SK-N-SH treated with all-trans-retinoic acid at 6 μM for 48 hours (cell line): Measurements from ENCODE around the gene SLC38A10.

ENCODE experiments used
- ARNTL ChIP-seq: fragments of 450-650 bp; formaldehyde crosslinking; IDR thresholded peaks from 2 replicates; pipeline ENCODE4 v1.5.0; 2020; ENCODE audit warnings: low read depth, mild to moderate bottlenecking, moderate library complexity, borderline replicate concordance
- CREB5 ChIP-seq: fragments of 250-450 bp; sonication (Bioruptor Pico); IDR thresholded peaks from 2 replicates; pipeline ENCODE4 v1.5.1; 2020; ENCODE audit warnings: low read depth, mild to moderate bottlenecking, moderate library complexity
- PPARA ChIP-seq: fragments of 250-450 bp; sonication (Bioruptor Pico); IDR thresholded peaks from 2 replicates; pipeline ENCODE4 v1.5.0; 2020; ENCODE audit warnings: mild to moderate bottlenecking, borderline replicate concordance
- ZFP3 ChIP-seq: fragments of 250-450 bp; sonication (Bioruptor Pico); IDR thresholded peaks from 2 replicates; pipeline ENCODE4 v1.5.0; 2020; ENCODE audit warnings: mild to moderate bottlenecking, moderate library complexity
- ZFP30 ChIP-seq: fragments of 450-650 bp; formaldehyde crosslinking; IDR thresholded peaks from 2 replicates; pipeline ENCODE4 v1.5.0; 2022; ENCODE audit warnings: mild to moderate bottlenecking, moderate library complexity
- TF ChIP-seq, protein P1 (sequence below): fragments of 250-450 bp; sonication (Bioruptor Pico); IDR thresholded peaks from 2 replicates; pipeline ENCODE4 v1.8.0; 2020; ENCODE audit warnings: mild to moderate bottlenecking, moderate library complexity, borderline replicate concordance

GRCh38 chr17:81248649-81249048 lies 46.5 kb downstream of the SLC38A10 start:
- TF ChIP-seq ARNTL (CRISPR knock-in tag) (no peak), ZFP30 (CRISPR knock-in tag) (no peak), CREB5 (CRISPR knock-in tag) (no peak), ZFP3 (CRISPR knock-in tag) (no peak), PPARA (CRISPR knock-in tag) (no peak)
- TF ChIP-seq, protein P1, sequence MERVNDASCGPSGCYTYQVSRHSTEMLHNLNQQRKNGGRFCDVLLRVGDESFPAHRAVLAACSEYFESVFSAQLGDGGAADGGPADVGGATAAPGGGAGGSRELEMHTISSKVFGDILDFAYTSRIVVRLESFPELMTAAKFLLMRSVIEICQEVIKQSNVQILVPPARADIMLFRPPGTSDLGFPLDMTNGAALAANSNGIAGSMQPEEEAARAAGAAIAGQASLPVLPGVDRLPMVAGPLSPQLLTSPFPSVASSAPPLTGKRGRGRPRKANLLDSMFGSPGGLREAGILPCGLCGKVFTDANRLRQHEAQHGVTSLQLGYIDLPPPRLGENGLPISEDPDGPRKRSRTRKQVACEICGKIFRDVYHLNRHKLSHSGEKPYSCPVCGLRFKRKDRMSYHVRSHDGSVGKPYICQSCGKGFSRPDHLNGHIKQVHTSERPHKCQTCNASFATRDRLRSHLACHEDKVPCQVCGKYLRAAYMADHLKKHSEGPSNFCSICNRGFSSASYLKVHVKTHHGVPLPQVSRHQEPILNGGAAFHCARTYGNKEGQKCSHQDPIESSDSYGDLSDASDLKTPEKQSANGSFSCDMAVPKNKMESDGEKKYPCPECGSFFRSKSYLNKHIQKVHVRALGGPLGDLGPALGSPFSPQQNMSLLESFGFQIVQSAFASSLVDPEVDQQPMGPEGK, result no peak
